Neural progenitor cell (in vitro differentiated cells): ENCODE results near the gene GLCCI1. TPM values are rescaled to one million over a fixed set of nuclear protein-coding genes. Genes with fewer than 3 reads are reported as not detected.

Experiments
- DNase-seq: peaks from one replicate; pipeline ENCODE4 v3.0.0-alpha.2; 2016; ENCODE audit warnings: low spot score
- H2AFZ ChIP-seq: fragments of 200-600 bp; sonication (generic); replicated peaks from 2 replicates; pipeline ENCODE4 v1.6.1; 2016; ENCODE audit warnings: antibody characterized with exemption
- H3F3A ChIP-seq: fragments of 200-600 bp; sonication (generic); 2 replicates; pipeline ENCODE4 v1.6.1; 2016; ENCODE audit warnings: antibody characterized with exemption, low read depth
- H3K27ac ChIP-seq: fragments of 200-600 bp; sonication (generic); 2 replicates; pipeline ENCODE4 v1.5.1; 2016; ENCODE audit warnings: mild to moderate bottlenecking
- H3K27me3 ChIP-seq: fragments of 200-600 bp; sonication (generic); 2 replicates; pipeline ENCODE4 v1.6.1; 2016; ENCODE audit warnings: mild to moderate bottlenecking, moderate library complexity
- H3K36me3 ChIP-seq: fragments of 200-600 bp; sonication (generic); 2 replicates; pipeline ENCODE4 v1.5.1; 2016
- H3K4me1 ChIP-seq: fragments of 200-600 bp; sonication (generic); 2 replicates; pipeline ENCODE4 v1.6.1; 2016; ENCODE audit warnings: mixed run types
- H3K4me2 ChIP-seq: fragments of 200-600 bp; sonication (generic); 2 replicates; pipeline ENCODE4 v1.6.1; 2016
- H3K4me3 ChIP-seq: fragments of 200-600 bp; sonication (generic); 2 replicates; pipeline ENCODE4 v1.5.1; 2016
- H3K79me2 ChIP-seq: fragments of 200-600 bp; sonication (generic); 2 replicates; pipeline ENCODE4 v1.6.1; 2016; ENCODE audit warnings: low read depth
- H3K9ac ChIP-seq: fragments of 200-600 bp; sonication (generic); 2 replicates; pipeline ENCODE4 v1.6.1; 2016
- H3K9me3 ChIP-seq: fragments of 200-600 bp; sonication (generic); 2 replicates; pipeline ENCODE4 v1.5.1; 2016; ENCODE audit warnings: low read depth
- H4K20me1 ChIP-seq: fragments of 200-600 bp; sonication (generic); 2 replicates; pipeline ENCODE4 v1.6.1; 2016; ENCODE audit warnings: low read depth
- H3K27ac Mint-ChIP-seq: 3 replicates; pipeline ENCODE4 v1.8.0; 2021; ENCODE audit warnings: mixed read lengths
- H3K27me3 Mint-ChIP-seq: 2 replicates; pipeline ENCODE4 v1.8.0; 2022; ENCODE audit warnings: low read depth, mild to moderate bottlenecking, inconsistent platforms, moderate library complexity, mixed read lengths; ENCODE audit not compliant: insufficient read depth
- H3K36me3 Mint-ChIP-seq: 3 replicates; pipeline ENCODE4 v1.8.0; 2021; ENCODE audit warnings: mixed read lengths
- H3K4me1 Mint-ChIP-seq: 3 replicates; pipeline ENCODE4 v1.8.0; 2021; ENCODE audit warnings: mixed read lengths
- H3K4me3 Mint-ChIP-seq: 3 replicates; pipeline ENCODE4 v1.8.0; 2021; ENCODE audit warnings: mild to moderate bottlenecking, moderate library complexity, mixed read lengths
- H3K9me3 Mint-ChIP-seq: 3 replicates; pipeline ENCODE4 v1.8.0; 2020; ENCODE audit warnings: mixed read lengths
- EZH2 ChIP-seq: fragments of 200-600 bp; sonication (generic); IDR thresholded peaks from 2 replicates; pipeline ENCODE4 v1.6.1; 2017; ENCODE audit warnings: antibody characterized with exemption, mild to moderate bottlenecking, moderate library complexity
- EZH2phosphoT487 ChIP-seq: fragments of 200-600 bp; sonication (generic); IDR thresholded peaks from 2 replicates; pipeline ENCODE4 v1.6.1; 2017; ENCODE audit warnings: antibody characterized with exemption
- total RNA-seq: library from RNA; depleted of rRNA; stranded (reverse); fragments of >200 nt; gene quantifications from 2 replicates; pipeline ENCODE4 v1.2.3, GENCODE V29; 2015; ENCODE audit warnings: low replicate concordance
- TF ChIP-seq, protein P1 (sequence below): fragments of 200-600 bp; sonication (generic); IDR thresholded peaks from 2 replicates; pipeline ENCODE4 v1.5.1; 2017; ENCODE audit warnings: antibody characterized with exemption, mild to moderate bottlenecking

The GLCCI1 gene
- total RNA-seq, 1 donor from 2014 or later: 78.0 TPM

DNA sequence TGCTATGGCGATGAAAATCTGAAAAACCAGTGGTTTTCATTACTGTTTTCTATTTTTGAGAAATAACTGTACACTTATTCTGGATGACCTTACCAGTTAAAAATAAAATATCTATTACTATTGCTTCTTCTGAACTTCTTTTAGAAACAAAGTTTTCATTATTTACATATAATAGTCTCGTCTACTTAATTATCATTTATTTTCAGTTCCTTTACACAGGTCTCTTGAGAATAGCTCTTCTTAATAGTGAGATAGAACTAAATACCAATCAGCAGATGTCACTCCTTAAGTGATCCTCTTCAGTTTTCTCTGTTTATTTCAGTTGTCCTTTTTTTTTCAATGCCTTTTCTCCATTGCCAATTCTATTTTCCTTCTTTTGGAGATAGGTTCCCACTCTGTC lies 4.3 kb upstream of the GLCCI1 start:
- TF ChIP-seq EZH2 (no peak), EZH2phosphoT487 (no peak)
- TF ChIP-seq, protein P1, sequence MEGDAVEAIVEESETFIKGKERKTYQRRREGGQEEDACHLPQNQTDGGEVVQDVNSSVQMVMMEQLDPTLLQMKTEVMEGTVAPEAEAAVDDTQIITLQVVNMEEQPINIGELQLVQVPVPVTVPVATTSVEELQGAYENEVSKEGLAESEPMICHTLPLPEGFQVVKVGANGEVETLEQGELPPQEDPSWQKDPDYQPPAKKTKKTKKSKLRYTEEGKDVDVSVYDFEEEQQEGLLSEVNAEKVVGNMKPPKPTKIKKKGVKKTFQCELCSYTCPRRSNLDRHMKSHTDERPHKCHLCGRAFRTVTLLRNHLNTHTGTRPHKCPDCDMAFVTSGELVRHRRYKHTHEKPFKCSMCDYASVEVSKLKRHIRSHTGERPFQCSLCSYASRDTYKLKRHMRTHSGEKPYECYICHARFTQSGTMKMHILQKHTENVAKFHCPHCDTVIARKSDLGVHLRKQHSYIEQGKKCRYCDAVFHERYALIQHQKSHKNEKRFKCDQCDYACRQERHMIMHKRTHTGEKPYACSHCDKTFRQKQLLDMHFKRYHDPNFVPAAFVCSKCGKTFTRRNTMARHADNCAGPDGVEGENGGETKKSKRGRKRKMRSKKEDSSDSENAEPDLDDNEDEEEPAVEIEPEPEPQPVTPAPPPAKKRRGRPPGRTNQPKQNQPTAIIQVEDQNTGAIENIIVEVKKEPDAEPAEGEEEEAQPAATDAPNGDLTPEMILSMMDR: no peak
- Histone ChIP-seq H2AFZ (no peak overlapping the region), H3K4me2 (no peak overlapping the region), H3K36me3 (no peaks in the 10 kb centered on the region), H4K20me1 (no peaks in the 10 kb centered on the region), H3F3A (peaks cover 4% of the 10 kb centered on the region), H3K27ac (no peak overlapping the region), H3K79me2 (no peaks in the 10 kb centered on the region), H3K9me3 (no peaks in the 10 kb centered on the region), H3K4me1 (peaks cover 4% of the 10 kb centered on the region), H3K9ac (no peak overlapping the region), H3K27me3 (no peaks in the 10 kb centered on the region), H3K4me3 (no peak overlapping the region)
- DNase-seq: no peak
- peaks cover under 1% of the 10 kb centered on the region for H3K27me3 Mint-ChIP-seq
- H3K4me3 Mint-ChIP-seq: no peak overlapping the region
- H3K36me3 Mint-ChIP-seq: no peaks in the 10 kb centered on the region
- peaks cover 6% of the 10 kb centered on the region for H3K4me1 Mint-ChIP-seq
- H3K27ac Mint-ChIP-seq: no peak overlapping the region
- no peaks in the 10 kb centered on the region for H3K9me3 Mint-ChIP-seq

GRCh38 chr7:7964691-7965090 lies 3.9 kb upstream of the GLCCI1 start:
- no peaks in the 10 kb centered on the region for H3K27me3 ChIP-seq
- H3K9ac ChIP-seq: no peak overlapping the region
- Mint-ChIP-seq H3K27me3 (no peaks in the 10 kb centered on the region), H3K27ac (no peak overlapping the region), H3K9me3 (no peaks in the 10 kb centered on the region), H3K4me3 (no peak overlapping the region), H3K4me1 (peaks cover 6% of the 10 kb centered on the region), H3K36me3 (no peaks in the 10 kb centered on the region)
- H3K4me3 ChIP-seq: no peak overlapping the region
- peaks cover 4% of the 10 kb centered on the region for H3K4me1 ChIP-seq
- no peak for TF ChIP-seq EZH2phosphoT487
- TF ChIP-seq EZH2: no peak
- TF ChIP-seq, protein P1: no peak
- H3K9me3 ChIP-seq: no peaks in the 10 kb centered on the region
- H3K36me3 ChIP-seq: no peaks in the 10 kb centered on the region
- no peak overlapping the region for H3K27ac ChIP-seq
- H2AFZ ChIP-seq: no peak overlapping the region
- peaks cover 4% of the 10 kb centered on the region for H3F3A ChIP-seq
- H3K79me2 ChIP-seq: peaks cover 2% of the 10 kb centered on the region
- H3K4me2 ChIP-seq: no peak overlapping the region
- no peaks in the 10 kb centered on the region for H4K20me1 ChIP-seq
- DNase-seq: no peak

DNA sequence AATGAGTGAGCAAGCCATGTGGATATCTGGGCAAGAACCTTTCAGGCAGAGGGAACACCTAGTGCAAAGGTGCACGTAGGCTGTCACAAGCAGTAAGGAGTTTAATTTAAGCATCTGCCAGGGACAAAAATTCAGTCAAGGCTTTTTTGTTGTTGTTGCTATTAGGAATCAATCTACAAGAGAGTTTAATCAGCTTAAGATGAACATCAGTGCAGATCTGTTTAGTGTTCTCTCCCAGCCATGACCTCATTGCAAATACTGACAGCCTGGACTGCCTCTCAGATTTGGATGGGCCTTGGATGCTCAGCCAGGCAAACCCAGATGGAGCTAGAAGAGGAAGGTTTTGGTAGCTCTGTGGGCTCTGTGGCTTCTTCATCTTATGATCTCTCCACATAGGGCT lies 3.3 kb upstream of the GLCCI1 start:
- H3F3A ChIP-seq: peaks cover 4% of the 10 kb centered on the region
- H4K20me1 ChIP-seq: peaks cover under 1% of the 10 kb centered on the region
- no peaks in the 10 kb centered on the region for H3K36me3 Mint-ChIP-seq
- no peak overlapping the region for H3K27ac ChIP-seq
- H3K27me3 ChIP-seq: no peaks in the 10 kb centered on the region
- no peak overlapping the region for H3K4me3 Mint-ChIP-seq
- H3K79me2 ChIP-seq: peaks cover 8% of the 10 kb centered on the region
- TF ChIP-seq, protein P1: no peak
- no peak for TF ChIP-seq EZH2phosphoT487
- no peaks in the 10 kb centered on the region for H3K27me3 Mint-ChIP-seq
- H3K4me2 ChIP-seq: no peak overlapping the region
- no peak overlapping the region for H3K27ac Mint-ChIP-seq
- peaks cover 4% of the 10 kb centered on the region for H3K4me1 ChIP-seq
- H3K36me3 ChIP-seq: no peaks in the 10 kb centered on the region
- DNase-seq: no peak
- no peaks in the 10 kb centered on the region for H3K9me3 Mint-ChIP-seq
- H3K4me1 Mint-ChIP-seq: peaks cover 6% of the 10 kb centered on the region
- no peak overlapping the region for H3K9ac ChIP-seq
- no peak overlapping the region for H2AFZ ChIP-seq
- no peak overlapping the region for H3K4me3 ChIP-seq
- no peaks in the 10 kb centered on the region for H3K9me3 ChIP-seq
